Adrenal gland (tissue), 5 donors: ENCODE results near the gene SKA3.

Experiments
- POLR2A ChIP-seq, 2 donors: fragments of 450-650 bp; IDR thresholded peaks; one replicate each; pipeline ENCODE4 v1.6.1; 2017; ENCODE audit warnings: antibody characterized with exemption in 2 of 2, mild to moderate bottlenecking in 2 of 2, moderate library complexity in 1 of 2
- TF ChIP-seq, protein P1 (sequence below), 6 experiments: fragments of 450-650 bp in 4 of 6; fragments of 200-600 bp in 2 of 6; sonication (generic) in 1 of 6; IDR thresholded peaks; 1 replicate in 5 of 6; 2 replicates in 1 of 6; pipeline versions ENCODE4 v1.5.1 to v1.8.0; 2016 to 2021; ENCODE audit warnings: antibody characterized with exemption in 6 of 6, mild to moderate bottlenecking in 2 of 6, moderate library complexity in 1 of 6
- donor health status: DM: no; HTN: no; CAD: no.

DNA sequence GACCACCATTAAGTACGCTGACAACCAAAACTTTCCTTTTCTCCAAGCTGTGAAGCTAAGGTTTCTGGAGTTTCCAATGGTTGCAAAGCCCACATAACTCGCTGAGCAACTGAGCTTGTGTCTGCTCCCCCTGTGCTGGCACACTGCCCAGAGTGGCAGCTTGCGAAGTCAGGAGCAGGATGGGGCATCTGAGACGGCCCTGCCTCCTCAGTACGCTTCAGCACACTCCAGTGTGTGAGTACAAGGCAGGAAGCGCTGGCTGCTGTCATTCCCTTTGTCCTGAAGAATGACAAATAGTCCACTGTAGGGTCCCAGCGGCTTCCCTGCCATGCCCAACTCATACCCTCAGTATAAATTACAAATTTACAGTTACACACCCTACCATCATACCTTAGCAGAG is 51.5 kb downstream of the SKA3 start:
- TF ChIP-seq, protein P1, sequence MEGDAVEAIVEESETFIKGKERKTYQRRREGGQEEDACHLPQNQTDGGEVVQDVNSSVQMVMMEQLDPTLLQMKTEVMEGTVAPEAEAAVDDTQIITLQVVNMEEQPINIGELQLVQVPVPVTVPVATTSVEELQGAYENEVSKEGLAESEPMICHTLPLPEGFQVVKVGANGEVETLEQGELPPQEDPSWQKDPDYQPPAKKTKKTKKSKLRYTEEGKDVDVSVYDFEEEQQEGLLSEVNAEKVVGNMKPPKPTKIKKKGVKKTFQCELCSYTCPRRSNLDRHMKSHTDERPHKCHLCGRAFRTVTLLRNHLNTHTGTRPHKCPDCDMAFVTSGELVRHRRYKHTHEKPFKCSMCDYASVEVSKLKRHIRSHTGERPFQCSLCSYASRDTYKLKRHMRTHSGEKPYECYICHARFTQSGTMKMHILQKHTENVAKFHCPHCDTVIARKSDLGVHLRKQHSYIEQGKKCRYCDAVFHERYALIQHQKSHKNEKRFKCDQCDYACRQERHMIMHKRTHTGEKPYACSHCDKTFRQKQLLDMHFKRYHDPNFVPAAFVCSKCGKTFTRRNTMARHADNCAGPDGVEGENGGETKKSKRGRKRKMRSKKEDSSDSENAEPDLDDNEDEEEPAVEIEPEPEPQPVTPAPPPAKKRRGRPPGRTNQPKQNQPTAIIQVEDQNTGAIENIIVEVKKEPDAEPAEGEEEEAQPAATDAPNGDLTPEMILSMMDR (IDR thresholded peaks at IDR 0.05), result no peak
- no peak for TF ChIP-seq POLR2A (IDR thresholded peaks at IDR 0.05)
